ENCODE results near the gene SLX9.

GRCh38 chr21:44914176-44914874 lies 25.5 kb upstream of the SLX9 start:
- TF ChIP-seq, protein P1, sequence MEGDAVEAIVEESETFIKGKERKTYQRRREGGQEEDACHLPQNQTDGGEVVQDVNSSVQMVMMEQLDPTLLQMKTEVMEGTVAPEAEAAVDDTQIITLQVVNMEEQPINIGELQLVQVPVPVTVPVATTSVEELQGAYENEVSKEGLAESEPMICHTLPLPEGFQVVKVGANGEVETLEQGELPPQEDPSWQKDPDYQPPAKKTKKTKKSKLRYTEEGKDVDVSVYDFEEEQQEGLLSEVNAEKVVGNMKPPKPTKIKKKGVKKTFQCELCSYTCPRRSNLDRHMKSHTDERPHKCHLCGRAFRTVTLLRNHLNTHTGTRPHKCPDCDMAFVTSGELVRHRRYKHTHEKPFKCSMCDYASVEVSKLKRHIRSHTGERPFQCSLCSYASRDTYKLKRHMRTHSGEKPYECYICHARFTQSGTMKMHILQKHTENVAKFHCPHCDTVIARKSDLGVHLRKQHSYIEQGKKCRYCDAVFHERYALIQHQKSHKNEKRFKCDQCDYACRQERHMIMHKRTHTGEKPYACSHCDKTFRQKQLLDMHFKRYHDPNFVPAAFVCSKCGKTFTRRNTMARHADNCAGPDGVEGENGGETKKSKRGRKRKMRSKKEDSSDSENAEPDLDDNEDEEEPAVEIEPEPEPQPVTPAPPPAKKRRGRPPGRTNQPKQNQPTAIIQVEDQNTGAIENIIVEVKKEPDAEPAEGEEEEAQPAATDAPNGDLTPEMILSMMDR (conservative IDR thresholded peaks at IDR 0.05), result no peak
- no peak for TF ChIP-seq ZFX (IDR thresholded peaks at IDR 0.05)

Measured in C4-2B (cell line).